Omental fat pad (tissue), 4 donors: ENCODE data around the gene SH3BP5L. TPM values are rescaled to one million over a fixed set of nuclear protein-coding genes. Genes with fewer than 3 reads are reported as not detected.

ENCODE experiments used
- ATAC-seq: fragments of 150-250 bp; one replicate; pipeline ENCODE4 v1.9.1; 2016; ENCODE audit warnings: mild to moderate bottlenecking, moderate library complexity; ENCODE audit not compliant: low FRiP score
- DNase-seq: peaks from one replicate; pipeline ENCODE4 v3.0.0-alpha.2; 2019; ENCODE audit warnings: low spot score
- total RNA-seq, 4 donors: library from RNA; depleted of rRNA; stranded (reverse); fragments of >200 nt; gene quantifications; one replicate each; pipeline ENCODE4 v1.1.0, GENCODE V29; 2016
- TF ChIP-seq, protein P1 (sequence below), 3 donors: fragments of 450-650 bp; IDR thresholded peaks; one replicate each; pipeline ENCODE4 v1.5.1; 2016 to 2017; ENCODE audit warnings: antibody characterized with exemption in 3 of 3, mild to moderate bottlenecking in 3 of 3, moderate library complexity in 2 of 3

Gene SH3BP5L
- total RNA-seq, 4 donors from 2014 or later: 9.7 to 20.0 (median 15.2) TPM

DNA sequence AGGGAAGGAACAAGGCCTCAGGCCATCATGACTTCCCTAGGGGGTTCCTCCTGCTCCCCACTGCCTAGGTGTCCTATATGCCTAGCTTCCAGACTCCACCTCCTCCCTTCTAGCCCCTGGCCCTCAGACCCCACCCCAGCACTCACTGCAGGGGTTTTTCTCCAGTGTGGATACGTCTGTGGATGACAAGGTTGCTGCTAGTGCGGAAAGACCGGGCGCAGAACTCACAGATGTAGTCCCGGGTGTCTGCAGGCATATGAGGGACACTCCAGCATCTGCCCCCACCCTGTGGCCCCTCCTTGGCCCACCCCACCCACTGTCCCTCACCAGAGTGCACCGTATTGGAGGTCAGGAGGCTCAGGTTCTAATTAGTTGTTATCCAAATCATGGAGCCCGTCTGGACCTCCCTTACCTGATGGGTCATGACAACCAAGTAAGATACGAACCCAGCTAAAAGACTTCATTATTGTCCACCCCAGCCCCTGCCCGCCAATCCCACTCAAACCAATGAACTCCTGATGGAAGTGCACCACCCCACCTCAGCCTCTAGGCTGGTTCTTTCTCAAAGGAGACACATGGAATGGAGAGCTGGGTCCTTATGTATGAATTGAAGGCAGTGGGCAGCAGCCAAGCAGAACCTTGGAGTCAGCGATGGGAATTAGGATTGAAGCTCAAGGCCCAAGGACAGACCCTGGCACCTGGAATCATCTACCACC lies 25.0 kb upstream of the SH3BP5L start:
- no peak for ATAC-seq
- DNase-seq: no peak
- TF ChIP-seq, protein P1, sequence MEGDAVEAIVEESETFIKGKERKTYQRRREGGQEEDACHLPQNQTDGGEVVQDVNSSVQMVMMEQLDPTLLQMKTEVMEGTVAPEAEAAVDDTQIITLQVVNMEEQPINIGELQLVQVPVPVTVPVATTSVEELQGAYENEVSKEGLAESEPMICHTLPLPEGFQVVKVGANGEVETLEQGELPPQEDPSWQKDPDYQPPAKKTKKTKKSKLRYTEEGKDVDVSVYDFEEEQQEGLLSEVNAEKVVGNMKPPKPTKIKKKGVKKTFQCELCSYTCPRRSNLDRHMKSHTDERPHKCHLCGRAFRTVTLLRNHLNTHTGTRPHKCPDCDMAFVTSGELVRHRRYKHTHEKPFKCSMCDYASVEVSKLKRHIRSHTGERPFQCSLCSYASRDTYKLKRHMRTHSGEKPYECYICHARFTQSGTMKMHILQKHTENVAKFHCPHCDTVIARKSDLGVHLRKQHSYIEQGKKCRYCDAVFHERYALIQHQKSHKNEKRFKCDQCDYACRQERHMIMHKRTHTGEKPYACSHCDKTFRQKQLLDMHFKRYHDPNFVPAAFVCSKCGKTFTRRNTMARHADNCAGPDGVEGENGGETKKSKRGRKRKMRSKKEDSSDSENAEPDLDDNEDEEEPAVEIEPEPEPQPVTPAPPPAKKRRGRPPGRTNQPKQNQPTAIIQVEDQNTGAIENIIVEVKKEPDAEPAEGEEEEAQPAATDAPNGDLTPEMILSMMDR (IDR thresholded peaks at IDR 0.05): no peak

DNA sequence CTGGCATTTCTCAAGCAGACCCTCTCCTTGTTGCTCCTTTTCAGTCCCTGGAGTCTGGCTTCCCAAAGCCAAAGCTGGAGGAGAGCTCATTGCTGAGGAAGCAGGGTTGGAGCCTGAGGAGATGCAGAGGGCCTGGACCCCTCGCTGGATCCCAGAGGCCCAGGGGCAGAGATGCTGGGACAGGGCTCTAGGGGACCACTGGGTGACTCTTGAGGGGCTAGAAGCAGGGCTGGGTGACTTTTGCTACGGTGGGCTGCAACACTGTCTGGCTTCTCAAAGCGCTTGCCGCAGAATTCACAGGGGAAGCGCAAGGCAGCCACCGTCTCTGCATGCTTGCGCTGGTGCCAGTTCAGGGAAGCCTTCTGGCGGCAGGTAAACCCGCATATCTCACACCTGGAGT lies 24.4 kb upstream of the SH3BP5L start:
- TF ChIP-seq, protein P1 (IDR thresholded peaks at IDR 0.05): no peak
- ATAC-seq (no peak), DNase-seq (no peak)

DNA sequence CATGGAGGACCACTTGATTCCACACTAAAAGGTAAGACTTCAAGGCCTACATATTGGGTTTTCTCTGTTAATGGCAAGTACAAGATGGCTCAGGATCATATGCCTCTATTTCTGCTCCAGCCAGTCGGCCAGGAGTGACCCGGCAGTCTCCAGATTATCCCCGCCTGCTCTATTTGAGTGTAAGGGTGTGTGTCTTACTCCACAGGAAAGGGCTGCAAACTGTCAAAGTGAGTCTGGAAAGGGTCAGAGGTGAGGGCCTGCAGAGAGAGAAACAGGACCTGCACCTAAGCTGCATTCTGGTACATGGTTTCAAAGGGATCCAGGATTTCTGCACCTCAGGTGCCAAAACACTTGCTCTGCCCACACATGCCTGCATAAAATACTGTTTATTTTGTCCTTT lies 23.9 kb upstream of the SH3BP5L start:
- ATAC-seq: no peak

DNA sequence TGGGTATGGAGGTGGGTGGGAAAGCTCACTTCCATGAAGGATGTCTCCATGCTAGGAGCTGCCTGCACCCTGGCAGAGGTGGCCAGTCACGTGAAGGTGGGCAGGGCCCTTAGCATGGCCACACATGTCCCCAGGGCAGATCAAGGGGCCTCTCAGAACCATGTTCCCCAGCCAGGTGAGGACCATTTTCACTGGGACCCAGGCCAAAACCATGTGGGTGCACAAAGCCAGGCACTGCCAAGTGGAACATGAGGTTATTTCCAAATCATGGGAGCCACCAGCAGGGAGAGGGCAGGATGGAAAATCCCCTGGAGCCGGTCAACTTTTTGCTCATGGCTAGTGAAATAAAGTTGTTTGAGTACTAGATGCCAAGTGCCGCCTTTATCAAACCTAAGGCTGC lies 23.4 kb upstream of the SH3BP5L start:
- DNase-seq (no peak), ATAC-seq (no peak)
- TF ChIP-seq, protein P1 (IDR thresholded peaks at IDR 0.05): no peak

More for the DNA sequence above, 23.9 kb upstream of the SH3BP5L start:
- TF ChIP-seq, protein P1 (IDR thresholded peaks at IDR 0.05): no peak
- no peak for DNase-seq

DNA sequence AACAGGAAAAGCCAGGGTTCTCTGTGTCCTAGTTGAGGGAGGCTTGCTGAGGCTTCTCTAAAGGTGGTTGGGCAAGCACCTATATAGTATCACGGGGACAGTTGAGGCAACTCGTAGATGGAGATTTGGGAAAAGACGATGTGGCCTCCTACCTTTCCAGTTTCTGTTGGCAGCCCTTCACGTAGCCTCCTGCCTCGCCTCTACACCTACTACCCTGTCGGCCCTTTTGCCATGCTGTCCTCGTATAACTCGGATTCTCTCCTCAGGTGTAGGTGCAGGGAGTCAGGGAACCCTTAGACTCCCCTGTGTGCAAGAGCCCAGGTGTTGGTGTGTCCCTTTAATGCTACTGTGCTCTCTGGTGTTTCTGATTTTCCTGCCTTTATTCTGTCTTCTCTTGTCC lies 22.9 kb upstream of the SH3BP5L start:
- ATAC-seq: no peak
- DNase-seq: no peak
- TF ChIP-seq, protein P1 (IDR thresholded peaks at IDR 0.05): no peak

DNA sequence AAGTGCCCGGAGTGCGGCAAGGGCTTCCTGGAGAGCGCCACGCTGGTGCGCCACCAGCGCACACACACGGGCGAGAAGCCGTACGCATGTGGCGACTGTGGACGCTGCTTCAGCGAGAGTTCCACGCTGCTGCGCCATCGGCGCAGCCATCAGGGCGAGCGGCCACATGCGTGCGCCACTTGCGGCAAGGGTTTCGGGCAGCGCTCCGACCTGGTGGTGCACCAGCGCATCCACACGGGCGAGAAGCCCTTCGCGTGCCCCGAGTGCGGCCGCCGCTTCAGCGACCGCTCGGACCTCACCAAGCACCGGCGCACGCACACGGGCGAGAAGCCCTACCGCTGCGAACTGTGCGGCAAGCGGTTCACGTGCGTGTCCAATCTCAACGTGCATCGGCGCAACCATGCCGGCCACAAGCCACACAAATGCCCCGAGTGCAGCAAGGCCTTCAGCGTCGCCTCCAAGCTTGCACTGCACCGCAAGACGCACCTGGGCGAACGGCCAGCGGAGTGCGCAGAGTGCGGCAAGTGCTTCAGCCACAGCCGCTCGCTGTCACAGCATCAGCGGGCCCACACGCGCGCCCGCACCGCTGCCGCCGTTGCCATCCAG lies 22.3 kb upstream of the SH3BP5L start:
- TF ChIP-seq, protein P1 (IDR thresholded peaks at IDR 0.05): no peak
- no peak for ATAC-seq
- DNase-seq: no peak
